NK-92 treated with Interleukin-12 subunit alpha and Interleukin-12 subunit beta, amount 100 ng/mL, for 24 hours (cell line): ENCODE measurements around the gene STK32C.

Experiments used
- DNase-seq: peaks from one replicate; lab custom pipeline; 2025; lab: John Stamatoyannopoulos, UW

Gene STK32C

DNA sequence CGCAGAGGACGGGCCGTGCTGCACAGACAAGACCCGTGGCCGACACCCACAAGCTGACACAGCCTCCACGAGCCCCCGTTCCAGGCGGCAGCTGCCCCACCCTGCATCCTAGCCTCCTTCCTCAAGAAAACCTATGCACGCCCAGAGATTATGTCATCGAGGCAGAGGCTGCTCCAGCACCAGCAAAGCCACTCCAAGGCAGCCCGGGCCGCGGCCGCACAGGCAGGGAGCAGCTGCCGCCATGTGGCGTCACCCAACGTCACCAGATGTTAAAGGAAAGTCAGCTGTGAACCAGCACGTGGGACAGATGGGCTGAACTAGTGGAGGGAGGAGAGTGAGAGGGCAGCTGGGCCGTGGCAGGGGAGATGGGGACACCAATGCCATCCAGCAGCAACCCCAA lies 59.8 kb downstream of the STK32C start:
- DNase-seq: no peak

DNA sequence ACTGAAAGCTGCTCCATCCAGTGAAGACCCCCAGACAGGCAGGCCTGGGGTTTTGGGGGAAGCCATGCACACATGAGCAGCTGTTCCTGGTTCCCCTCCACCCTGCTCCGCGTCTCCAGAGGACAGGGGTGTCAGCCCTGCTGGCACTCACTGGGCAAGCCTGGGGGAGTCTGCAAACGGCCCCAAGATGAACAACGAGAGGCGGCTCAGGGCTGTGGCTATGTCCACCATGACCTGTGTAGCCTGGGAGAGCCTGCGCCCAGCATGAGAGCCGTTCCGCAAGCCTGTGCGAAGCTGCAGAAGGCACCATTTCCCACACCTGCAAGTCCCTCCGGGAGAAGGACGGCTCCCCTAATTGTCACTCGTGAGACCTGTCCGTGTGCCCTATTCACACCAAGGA lies 61.5 kb downstream of the STK32C start:
- DNase-seq: no peak

DNA sequence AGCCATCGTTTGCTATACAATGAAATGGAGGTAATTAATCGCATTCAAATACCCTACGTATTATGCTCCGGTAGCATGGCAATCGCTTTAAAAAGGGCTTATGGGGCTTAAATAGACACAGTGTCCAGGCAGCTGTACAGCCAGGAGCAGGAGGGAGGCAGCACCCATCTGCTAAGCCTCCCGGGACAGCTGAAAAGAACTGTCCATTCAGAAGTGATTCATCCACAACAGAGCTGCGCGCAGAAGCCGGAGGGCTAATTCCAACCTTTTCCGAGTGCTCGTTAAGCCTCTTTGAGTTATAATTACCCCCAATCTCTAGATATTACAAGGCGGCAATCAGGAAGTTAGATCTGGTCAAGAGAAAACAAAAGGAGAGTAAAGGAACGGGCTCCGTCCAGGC lies 62.7 kb downstream of the STK32C start:
- DNase-seq: no peak

GRCh38 chr10:132243626-132244025 lies 64.1 kb downstream of the STK32C start:
- no peak for DNase-seq

DNA sequence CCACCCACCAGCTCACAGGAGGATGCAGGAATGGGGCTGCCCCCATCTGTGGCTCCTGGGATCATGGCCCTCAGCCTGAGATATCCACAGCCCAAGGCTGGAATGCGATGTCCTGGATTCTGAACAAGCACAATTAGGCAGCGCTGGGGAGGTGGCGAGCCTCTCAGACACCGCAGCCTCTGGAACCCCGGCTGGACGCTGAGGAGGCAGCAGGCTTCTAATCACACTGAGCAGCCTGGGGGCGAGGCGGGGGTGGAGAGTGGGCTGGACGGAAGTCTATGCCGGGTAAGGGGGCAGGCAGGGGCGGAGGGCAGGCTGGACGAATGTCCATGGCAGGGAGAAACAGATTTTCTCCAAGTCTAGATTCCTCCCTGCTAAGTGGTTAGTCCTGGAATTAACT lies 64.6 kb downstream of the STK32C start:
- DNase-seq: no peak

- DNase-seq: no peak
Measured at GRCh38 chr10:132242103-132242840, 65.5 kb downstream of the STK32C start.

DNA sequence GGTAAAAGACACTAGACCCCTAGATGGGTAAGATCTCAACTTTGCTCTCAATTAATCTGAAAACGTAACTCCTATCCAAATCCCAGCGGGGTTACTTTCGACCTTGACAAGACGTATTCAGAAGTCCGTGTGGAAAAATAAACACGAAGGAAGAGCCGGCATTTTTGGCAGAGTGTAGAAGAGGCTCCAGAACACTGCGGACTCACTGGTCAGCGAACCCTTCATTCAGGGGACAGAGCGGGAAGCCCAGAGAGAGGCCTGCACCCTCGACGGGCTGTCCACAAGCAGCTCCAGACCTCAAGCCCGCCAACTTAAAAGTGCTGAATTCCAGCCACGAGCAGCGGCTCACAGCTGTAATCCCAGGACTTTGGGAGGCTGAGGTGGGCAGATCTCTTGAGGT lies 66.3 kb downstream of the STK32C start:
- DNase-seq: no peak

DNA sequence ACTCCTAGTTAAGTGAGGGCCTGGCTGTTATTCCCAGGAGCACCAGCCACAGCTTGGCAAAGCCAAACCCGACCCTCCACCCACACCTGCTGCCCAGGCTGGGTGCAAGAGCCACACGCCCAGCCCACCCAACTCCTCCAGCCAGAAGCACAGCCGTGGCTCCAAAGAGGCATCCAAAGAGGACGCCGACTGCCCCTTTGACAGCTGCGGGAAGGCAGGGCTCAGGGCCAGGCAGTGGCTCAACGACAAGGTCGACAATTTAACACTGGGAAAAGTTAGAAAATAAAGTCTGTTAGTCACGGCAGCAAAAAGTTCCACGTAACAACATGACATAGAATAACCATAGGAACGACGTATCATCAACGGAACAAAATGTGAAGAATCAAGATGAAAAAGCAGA lies 66.7 kb downstream of the STK32C start:
- no peak for DNase-seq

DNA sequence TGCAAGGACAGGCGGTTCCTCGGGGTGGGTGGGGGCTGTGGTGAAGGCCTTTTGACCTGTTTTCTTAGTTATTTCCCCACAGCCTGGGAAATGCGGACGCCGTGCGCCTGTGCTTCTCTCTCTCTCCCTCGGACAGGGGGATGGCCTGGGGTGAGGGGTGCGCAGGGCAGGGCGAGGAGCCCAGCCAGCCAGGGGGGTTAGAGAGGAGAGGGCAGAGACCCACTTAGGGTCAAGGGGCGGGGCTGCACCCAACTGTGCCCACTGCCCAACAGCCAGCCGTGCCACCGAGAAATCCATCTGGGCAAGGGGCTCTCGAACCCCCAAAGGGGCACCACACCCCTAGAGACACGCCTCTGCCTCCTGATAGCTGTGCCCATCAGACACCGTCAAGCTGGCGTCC lies 67.2 kb downstream of the STK32C start:
- DNase-seq: no peak

GRCh38 chr10:132240156-132240555 lies 67.6 kb downstream of the STK32C start:
- DNase-seq: no peak

DNA sequence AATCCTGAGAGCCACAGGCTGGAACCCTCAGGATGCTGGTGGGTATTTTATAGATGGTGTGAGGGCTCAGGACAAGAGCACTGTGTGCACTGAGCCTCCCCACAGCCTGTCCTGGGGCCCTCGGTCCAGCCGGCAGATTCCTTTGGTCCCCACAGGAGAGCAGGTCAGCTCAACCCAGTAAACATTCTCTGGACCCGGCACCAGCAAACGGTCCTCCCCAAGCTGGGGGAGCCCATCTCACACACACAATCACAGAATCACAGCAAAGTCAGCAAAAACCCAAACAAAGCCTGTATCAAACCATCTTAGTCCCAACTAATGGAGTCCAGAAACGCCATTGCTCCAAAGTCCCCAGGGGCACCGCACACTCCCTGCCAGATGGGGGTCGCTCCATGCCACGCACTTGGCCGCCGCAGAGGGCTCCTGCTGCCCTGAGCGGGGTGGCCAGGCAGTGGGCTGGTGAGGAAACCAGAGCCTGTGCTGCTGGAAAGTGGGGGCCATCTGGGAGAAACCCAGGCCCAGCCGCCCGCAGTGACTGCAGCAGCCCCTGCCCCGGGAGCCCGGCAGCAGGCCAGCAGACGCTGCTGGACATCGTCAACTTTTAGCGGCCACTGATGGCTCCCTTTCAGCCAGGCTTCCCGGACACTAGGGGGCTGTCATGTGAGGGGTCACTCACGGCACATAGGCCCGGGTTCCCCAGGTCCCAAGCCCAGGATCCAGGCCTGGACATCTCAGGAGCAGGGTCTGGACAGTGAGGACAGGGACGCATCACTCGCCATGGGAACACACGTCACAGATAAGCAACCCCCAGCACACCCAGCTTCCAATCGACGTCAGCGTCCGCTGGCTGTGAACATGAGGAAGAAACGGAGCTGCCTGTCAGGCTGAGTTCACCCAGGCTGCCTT lies 68.4 kb downstream of the STK32C start:
- no peak for DNase-seq

- DNase-seq: no peak
Measured at GRCh38 chr10:132238371-132239125, 69.2 kb downstream of the STK32C start.

DNA sequence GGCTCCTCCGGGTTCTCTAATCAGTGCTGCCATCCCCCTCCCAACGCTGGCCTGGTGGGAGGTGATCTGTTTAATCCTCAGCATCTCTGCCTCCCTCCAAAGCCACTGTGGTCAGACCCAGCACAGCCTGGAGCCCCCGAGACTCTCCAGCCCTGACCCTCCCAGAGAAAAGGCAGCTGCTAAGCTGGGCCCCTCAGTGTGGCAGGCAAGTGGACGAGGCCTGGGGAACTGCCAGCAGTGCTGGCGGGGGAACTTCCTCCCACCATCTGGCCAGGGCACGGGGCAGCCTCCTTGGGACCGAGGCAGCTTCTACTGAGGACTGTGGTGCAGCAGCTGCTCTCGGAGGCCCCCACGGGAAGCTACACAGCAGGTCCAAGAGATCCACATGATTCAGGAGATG lies 69.9 kb downstream of the STK32C start:
- DNase-seq: no peak

DNA sequence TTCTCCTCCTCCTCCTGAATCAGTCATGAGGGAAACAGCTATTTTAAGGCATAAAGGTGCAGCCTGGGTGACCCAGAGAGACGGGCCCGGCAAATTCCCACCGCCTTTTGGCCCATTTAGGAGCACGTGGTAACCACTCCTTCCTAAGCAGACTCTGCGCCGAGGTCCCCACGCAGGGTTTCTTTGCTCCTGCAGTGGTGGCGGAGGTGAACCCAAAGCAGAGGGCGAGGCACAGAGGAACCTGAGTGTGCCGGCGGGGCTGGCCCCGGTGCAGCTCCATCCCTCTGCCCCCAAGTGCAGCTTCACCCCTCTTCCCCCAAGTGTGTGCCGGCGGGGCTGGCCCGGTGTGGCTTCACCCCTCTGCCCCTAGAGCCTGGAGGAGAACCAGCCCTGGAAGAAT lies 70.4 kb downstream of the STK32C start:
- no peak for DNase-seq

DNA sequence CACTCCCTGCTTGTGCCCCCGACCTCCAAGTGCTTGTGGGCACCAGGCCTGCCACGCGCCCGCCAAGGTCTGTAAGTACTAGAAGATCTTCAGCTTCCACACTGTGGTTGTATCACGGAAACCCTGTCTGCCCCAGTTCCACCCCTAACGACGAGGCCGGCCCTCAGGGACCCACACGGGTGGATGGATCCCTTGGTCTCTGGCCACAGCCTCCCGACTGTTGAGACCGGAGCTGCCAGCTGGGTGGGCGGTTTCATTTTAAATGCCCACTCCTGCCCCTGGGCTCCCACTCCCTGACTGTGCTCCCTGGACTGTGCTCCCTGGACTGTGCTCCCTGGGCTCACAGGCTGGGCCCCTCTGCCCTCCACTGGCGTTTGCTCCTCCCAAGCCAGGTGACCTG lies 70.9 kb downstream of the STK32C start:
- no peak for DNase-seq

DNA sequence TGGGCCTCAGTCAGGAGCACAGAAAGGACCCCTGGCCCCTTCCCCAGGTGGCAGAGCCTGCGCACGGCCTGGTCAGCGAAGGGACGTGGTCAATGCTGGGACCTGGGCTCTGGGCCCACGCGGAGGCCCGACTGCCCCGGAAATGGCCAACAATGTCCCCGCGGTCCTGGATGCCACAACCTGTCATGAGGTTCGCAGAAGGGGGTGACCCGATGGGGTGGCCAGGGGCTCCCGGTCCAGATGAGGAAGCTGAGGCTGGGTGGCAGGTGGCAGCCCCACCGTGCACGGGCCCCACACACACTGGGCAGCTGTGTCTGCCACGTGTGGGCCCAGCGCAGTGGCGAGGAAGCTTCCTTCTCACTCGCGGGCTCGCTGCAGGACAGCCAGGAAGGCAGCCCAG lies 71.6 kb downstream of the STK32C start:
- no peak for DNase-seq

GRCh38 chr10:132234860-132235259 lies 72.9 kb downstream of the STK32C start:
- DNase-seq: no peak

DNA sequence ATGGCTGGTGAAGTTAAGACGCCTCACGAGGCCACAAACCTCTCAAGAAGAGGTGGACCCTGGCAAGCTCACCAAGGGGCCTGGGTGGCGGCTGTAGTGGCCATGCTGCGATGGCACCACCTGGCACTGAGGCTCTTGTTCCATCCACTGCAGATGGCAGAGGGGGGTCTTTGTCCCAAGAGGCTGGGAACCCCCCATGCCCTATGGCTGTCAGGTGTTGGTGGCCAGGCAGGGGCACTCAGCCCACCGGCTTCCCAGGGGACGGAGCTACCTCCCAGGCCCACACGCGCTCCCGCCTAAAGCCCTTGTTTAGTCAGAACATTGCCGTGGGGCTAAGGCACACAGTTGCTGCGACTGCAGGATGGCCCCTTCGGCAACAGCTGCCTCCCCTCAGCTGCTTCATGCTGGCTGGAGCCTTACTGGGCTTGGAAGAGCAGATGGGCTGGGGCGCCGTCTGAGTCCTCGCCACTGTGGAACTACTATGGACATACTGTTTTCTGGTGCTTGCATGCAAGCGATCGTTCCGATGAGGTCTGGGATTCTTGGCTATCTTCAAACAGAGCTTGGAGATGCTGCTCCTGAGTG lies 74.2 kb downstream of the STK32C start:
- no peak for DNase-seq

GRCh38 chr10:132232981-132233380 lies 74.8 kb downstream of the STK32C start:
- DNase-seq: no peak

DNA sequence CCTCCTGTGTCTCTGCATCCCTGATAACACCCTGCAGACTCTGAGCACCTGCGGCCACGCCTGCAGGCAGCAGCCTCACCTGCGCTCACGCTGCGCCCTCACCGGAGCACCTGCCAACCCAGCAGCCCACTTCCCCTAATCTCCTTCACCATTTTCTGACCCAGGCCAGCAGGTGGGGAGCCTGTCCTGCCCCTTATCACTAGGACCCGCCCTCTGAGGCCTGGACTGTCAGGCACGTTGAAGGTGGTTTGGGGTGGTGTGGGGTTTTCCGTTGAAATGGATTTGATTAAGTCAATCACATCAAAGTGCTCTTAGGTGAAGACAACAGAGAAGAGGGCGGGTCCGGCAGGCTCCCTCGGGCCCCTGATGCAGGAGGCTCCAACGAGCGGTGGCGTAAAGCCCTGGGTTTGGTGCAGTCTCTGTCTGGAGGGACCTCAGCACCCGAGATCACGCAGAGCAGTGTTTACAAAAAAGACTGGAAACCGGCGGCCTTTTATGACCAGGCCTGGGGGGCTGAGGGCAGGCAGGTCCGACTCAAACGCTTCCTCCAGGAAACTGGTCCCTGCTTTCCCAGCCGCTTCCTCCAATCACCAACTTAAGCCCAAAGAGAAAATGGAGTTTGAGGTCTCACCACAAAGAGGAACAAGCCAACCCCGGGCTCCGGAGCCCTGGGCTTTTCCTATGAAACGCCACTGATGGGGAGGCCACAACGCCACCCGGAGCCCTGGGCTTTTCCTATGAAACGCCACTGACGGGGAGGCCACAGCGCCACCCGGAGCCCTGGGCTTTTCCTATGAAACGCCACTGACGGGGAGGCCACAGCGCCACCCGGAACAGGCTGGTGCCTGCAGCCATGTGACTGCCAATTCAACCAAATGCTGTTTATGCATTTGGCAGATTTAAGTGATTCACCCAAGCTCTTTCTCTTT lies 75.5 kb downstream of the STK32C start:
- no peak for DNase-seq

- no peak for DNase-seq
Measured at GRCh38 chr10:132231656-132232022, 76.1 kb downstream of the STK32C start.
